ENCODE measurements around the gene FOXP3. TPM values are rescaled to one million over a fixed set of nuclear protein-coding genes. Genes with fewer than 3 reads are reported as not detected.

The FOXP3 gene
- total and polyA plus RNA-seq, 2 donors (not counting 3 experiments of a cell fraction or from before 2014, with no cell fraction given) = 0.06 TPM; not detected in 1

DNA sequence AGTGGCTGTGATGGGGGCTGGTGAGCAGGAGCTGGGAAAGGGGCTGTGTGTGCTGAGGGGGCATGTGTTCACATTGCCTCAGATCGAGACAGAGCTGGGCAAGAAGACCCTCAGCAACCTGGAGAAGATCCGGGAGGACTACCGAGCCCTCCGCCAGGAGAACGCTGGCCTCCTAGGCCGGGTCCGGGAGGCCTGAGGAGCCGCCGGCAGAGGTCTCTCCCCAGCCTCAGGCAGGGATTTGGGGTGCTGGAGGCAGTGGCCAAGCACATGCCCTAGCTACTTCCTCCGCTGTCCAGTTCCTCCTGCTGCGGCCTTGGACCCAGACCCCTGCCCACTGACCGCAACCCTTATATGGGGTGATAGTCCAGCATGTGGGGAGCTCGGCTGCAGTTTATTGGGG is 14.4 kb downstream of the FOXP3 start:
- DNase-seq (ENCODE audit: low read depth, low spot score) = no peak
- ChIA-PET CTCF (no interaction called here), POLR2A (no interaction called here)
- Histone ChIP-seq H3K4me1 (ENCODE audit: control insufficient read depth, extremely low read depth, insufficient read depth, low read length) (no peaks in the 10 kb centered on the region), H3K9me1 (replicated peaks; ENCODE audit: control insufficient read depth, extremely low read depth, insufficient read depth, low read length) (no peaks in the 10 kb centered on the region), H3K27me3 (ENCODE audit: control insufficient read depth in 2 of 2, insufficient read depth in 2 of 2, low read length in 2 of 2) (no peaks in the 10 kb centered on the region), H3K4me2 (ENCODE audit: insufficient read depth, low read length) (no peak overlapping the region), H3K9ac (replicated peaks; ENCODE audit: extremely low read depth, insufficient read depth, low read length) (no peak overlapping the region), H3K27ac (ENCODE audit: insufficient read depth, low read depth, low read length) (no peak overlapping the region), H4K20me1 (replicated peaks; ENCODE audit: control insufficient read depth, extremely low read depth, insufficient read depth, low read length) (no peaks in the 10 kb centered on the region), H3K4me3 (replicated peaks in 1 of 3; ENCODE audit: insufficient read depth in 1 of 3, low read depth in 1 of 3, low read length in 3 of 3) (no peak overlapping the region), H3K79me2 (ENCODE audit: control insufficient read depth, insufficient read depth, low read length) (no peaks in the 10 kb centered on the region), H3K9me3 (replicated peaks; ENCODE audit: control insufficient read depth, insufficient read depth, low read length) (no peaks in the 10 kb centered on the region), H2AFZ (ENCODE audit: low read depth, low read length) (no peak overlapping the region), H3K36me3 (ENCODE audit: control insufficient read depth in 2 of 2, extremely low read depth in 1 of 2, insufficient read depth in 2 of 2, low read length in 2 of 2) (peaks cover 0 to 5% of the 10 kb centered on the region in 2 experiments)
- BruUV-seq (replicated peaks) = no TSS peak
- TF ChIP-seq EZH2 (IDR thresholded peaks at IDR 0.05; ENCODE audit: borderline replicate concordance, low read depth, low read length, severe bottlenecking) (no peak), POLR2A (IDR thresholded peaks at IDR 0.05; ENCODE audit: low read depth, low read length) (no peak), MYC (IDR thresholded peaks at IDR 0.05; ENCODE audit: low read depth, low read length) (no peak), JUN (IDR thresholded peaks at IDR 0.05; ENCODE audit: borderline replicate concordance, insufficient read depth, insufficient read length, low read depth) (no peak), FOS (IDR thresholded peaks at IDR 0.05; ENCODE audit: borderline replicate concordance, insufficient read depth, low read length) (no peak), POLR2AphosphoS5 (IDR thresholded peaks at IDR 0.05; ENCODE audit: insufficient read depth, low read depth, low read length) (no peak), GATA2 (IDR thresholded peaks at IDR 0.05; ENCODE audit: insufficient read depth, insufficient read length, low read depth, low read length) (no peak)
- TF ChIP-seq, protein P1, sequence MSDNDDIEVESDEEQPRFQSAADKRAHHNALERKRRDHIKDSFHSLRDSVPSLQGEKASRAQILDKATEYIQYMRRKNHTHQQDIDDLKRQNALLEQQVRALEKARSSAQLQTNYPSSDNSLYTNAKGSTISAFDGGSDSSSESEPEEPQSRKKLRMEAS (IDR thresholded peaks at IDR 0.05; ENCODE audit: insufficient read depth, insufficient read length) = no peak
- TF ChIP-seq, protein P2, sequence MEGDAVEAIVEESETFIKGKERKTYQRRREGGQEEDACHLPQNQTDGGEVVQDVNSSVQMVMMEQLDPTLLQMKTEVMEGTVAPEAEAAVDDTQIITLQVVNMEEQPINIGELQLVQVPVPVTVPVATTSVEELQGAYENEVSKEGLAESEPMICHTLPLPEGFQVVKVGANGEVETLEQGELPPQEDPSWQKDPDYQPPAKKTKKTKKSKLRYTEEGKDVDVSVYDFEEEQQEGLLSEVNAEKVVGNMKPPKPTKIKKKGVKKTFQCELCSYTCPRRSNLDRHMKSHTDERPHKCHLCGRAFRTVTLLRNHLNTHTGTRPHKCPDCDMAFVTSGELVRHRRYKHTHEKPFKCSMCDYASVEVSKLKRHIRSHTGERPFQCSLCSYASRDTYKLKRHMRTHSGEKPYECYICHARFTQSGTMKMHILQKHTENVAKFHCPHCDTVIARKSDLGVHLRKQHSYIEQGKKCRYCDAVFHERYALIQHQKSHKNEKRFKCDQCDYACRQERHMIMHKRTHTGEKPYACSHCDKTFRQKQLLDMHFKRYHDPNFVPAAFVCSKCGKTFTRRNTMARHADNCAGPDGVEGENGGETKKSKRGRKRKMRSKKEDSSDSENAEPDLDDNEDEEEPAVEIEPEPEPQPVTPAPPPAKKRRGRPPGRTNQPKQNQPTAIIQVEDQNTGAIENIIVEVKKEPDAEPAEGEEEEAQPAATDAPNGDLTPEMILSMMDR (IDR thresholded peaks at IDR 0.05; ENCODE audit: extremely low read depth in 1 of 2, insufficient read depth in 1 of 2, low read depth in 1 of 2, low read length in 2 of 2) = no peak
- FAIRE-seq = no peak
- intact Hi-C loops (cut with micrococcal nuclease) = no loop called here
- dilution Hi-C loops (cut with MboI; ENCODE audit: extremely low pct_ligation_motif_present, low sequenced_read_pairs) = no loop called here

Measured in endothelial cell of umbilical vein (primary cell).